ENCODE measurements around the gene TSPY8. TPM values are rescaled to one million over a fixed set of nuclear protein-coding genes. Genes with fewer than 3 reads are reported as not detected.
"Not testable (repeated sequence)": the region's sequence is repeated elsewhere in the genome, so short reads cannot be mapped to it uniquely, and the experiment has no call there.

TSPY8 gene
- total RNA-seq: not detected

DNA sequence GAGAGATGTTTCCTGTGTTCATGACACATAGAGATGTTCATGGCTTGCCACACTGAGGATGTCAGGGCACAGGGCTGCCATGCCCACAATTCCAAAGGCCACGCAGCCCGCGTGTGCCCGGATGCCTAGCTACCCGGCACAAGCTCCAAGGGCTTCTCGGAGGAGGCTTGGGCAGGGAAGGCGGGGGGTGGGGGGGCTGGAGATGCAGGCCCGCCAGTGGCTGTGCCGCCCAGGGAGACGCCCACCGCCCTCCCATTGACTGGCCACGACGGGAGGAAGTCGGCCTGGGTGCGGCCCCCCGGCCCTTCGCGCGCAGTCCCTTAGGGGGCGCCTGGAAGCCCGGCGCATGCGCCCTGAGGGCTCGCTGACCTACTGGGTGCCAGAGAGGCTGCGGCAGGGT, at the start of gene TSPY8:
TSS of gene TSPY8 (plus strand) at position 301 of the 400 bp plus-strand sequence. CDS start at position 347, 46 bp downstream.
- DNase-seq; H3K4me3 ChIP-seq; H3K9me3 ChIP-seq; intact Hi-C loops (cut with DNase I); H3K4me1 ChIP-seq; ATAC-seq; H3K27me3 ChIP-seq; H3K36me3 ChIP-seq (replicated peaks in 1 of 2; ENCODE audit: insufficient read depth in 1 of 2, low read depth in 2 of 2); H3K27ac ChIP-seq: not testable (repeated sequence)
- WGBS, 2 donors: no CpG with 5 or more reads among the region's 25 CpGs

DNA sequence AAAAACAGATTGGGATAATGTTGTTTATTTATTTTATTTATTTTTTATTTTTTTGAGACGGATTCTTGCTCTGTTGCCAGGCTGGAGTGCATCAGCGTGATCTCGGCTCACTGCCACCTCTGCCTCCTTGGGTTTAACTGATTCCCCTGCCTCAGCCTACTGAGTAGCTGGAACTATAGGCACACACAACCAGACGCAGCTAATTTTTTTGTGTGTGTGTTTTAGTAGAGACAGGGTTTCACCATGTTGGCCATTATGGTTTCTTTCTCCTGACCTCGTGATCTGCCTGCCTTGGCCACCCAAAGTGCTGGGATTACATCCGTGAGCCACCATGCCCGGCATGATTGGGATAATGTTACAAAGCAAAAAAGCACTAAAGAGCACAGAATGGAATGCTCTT, 36.6 kb upstream of the TSPY8 start:
- Histone ChIP-seq H3K27ac (no peak overlapping the region), H3K27me3 (no peaks in the 10 kb centered on the region), H3K9me3 (no peaks in the 10 kb centered on the region), H3K4me1 (no peaks in the 10 kb centered on the region), H3K36me3 (replicated peaks in 1 of 2; ENCODE audit: insufficient read depth in 1 of 2, low read depth in 2 of 2) (no peaks in the 10 kb centered on the region), H3K4me3 (no peak overlapping the region)
- 50 to 52% methylated on average over 7 of the region's 7 CpGs for WGBS, 2 donors
- no peak for DNase-seq
- intact Hi-C loops (cut with DNase I): no loop called here
- TF ChIP-seq POLR2A (IDR thresholded peaks at IDR 0.05): no peak
- TF ChIP-seq, protein P1, sequence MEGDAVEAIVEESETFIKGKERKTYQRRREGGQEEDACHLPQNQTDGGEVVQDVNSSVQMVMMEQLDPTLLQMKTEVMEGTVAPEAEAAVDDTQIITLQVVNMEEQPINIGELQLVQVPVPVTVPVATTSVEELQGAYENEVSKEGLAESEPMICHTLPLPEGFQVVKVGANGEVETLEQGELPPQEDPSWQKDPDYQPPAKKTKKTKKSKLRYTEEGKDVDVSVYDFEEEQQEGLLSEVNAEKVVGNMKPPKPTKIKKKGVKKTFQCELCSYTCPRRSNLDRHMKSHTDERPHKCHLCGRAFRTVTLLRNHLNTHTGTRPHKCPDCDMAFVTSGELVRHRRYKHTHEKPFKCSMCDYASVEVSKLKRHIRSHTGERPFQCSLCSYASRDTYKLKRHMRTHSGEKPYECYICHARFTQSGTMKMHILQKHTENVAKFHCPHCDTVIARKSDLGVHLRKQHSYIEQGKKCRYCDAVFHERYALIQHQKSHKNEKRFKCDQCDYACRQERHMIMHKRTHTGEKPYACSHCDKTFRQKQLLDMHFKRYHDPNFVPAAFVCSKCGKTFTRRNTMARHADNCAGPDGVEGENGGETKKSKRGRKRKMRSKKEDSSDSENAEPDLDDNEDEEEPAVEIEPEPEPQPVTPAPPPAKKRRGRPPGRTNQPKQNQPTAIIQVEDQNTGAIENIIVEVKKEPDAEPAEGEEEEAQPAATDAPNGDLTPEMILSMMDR (IDR thresholded peaks at IDR 0.05): no peak
- ATAC-seq: no peak

GRCh38 chrY:9337164-9337563, 20.4 kb upstream of the TSPY8 start, which contains the start of gene TSPY4:
TSS of gene TSPY4 (plus strand) at chrY:9337464. CDS start at chrY:9337510, 46 bp downstream.
- ATAC-seq; H3K27me3 ChIP-seq; DNase-seq; H3K27ac ChIP-seq; H3K36me3 ChIP-seq (replicated peaks in 1 of 2; ENCODE audit: insufficient read depth in 1 of 2, low read depth in 2 of 2); H3K4me1 ChIP-seq; intact Hi-C loops (cut with DNase I); H3K4me3 ChIP-seq; H3K9me3 ChIP-seq: not testable (repeated sequence)
- WGBS, 2 donors: 85% methylated on average over 10 of the region's 26 CpGs; no CpG with 5 or more reads in 1 of the 2 donors

DNA sequence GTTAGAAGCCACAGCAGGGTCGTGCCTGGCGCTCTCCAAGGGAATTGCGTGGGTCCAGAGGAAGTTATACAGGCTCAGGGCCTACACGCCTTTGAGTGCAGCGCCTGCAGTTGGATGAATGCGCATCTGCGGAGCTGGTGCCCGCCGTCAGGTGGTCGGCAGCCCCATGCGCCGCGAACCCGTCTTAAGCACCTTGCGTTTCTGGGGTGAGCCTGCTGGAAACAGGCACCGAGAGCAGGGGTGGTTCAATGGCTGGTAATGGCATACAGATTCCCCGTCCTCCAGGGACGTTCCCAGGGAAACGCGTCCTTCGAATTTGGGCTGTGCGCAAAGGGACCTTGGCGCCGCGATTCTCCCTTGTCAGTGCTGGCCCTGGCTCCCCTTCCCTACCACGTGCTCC, 38.9 kb downstream of the TSPY8 start:
- H3K4me3 ChIP-seq; H3K27me3 ChIP-seq; H3K36me3 ChIP-seq (replicated peaks in 1 of 2; ENCODE audit: insufficient read depth in 1 of 2, low read depth in 2 of 2); ATAC-seq; DNase-seq; H3K4me1 ChIP-seq; H3K27ac ChIP-seq; intact Hi-C loops (cut with DNase I); H3K9me3 ChIP-seq: not testable (repeated sequence)
- 57 to 84% methylated on average over 6 to 12 of the region's 26 CpGs for WGBS, 2 donors

GRCh38 chrY:9398121-9398520, 40.5 kb downstream of the TSPY8 start, which contains the start of gene TSPY3:
TSS of gene TSPY3 (plus strand) at chrY:9398421. CDS start at chrY:9398467, 46 bp downstream.
- H3K9me3 ChIP-seq; H3K36me3 ChIP-seq (replicated peaks in 1 of 2; ENCODE audit: insufficient read depth in 1 of 2, low read depth in 2 of 2); H3K27me3 ChIP-seq; H3K27ac ChIP-seq; ATAC-seq; H3K4me1 ChIP-seq; DNase-seq; H3K4me3 ChIP-seq; intact Hi-C loops (cut with DNase I): not testable (repeated sequence)
- no CpG with 5 or more reads among the region's 26 CpGs for WGBS, 2 donors

Small RNAs within 50 kb of the gene (small RNA-seq; reads per million reads assigned to genes)
- gene AC006158.1: not detected

Other genes with a start within 250 kb of the TSPY8 start
- not detected for gene TSPY4, start 20.3 kb upstream of the TSPY8 start, total RNA-seq
- not detected for gene TSPY3, start 40.6 kb downstream of the TSPY8 start, total RNA-seq
- not detected for gene TSPY1, start 109.2 kb downstream of the TSPY8 start, total RNA-seq
- not detected for gene TSPY9, start 129.5 kb downstream of the TSPY8 start, total RNA-seq
- gene TSPY10, start 170.1 kb downstream of the TSPY8 start, total RNA-seq: not detected

All from body of pancreas (tissue), 4 donors.